Stimulated activated CD8-positive, alpha-beta memory T cell treated with anti-CD3 and anti-CD28 coated beads, Interleukin-12 subunit alpha, Interleukin-12 subunit beta, amount 100 ng/mL, for 24 hours (primary cell): ENCODE results near the gene MMAA.
"Not testable (repeated sequence)": the region's sequence is repeated elsewhere in the genome, so short reads cannot be mapped to it uniquely, and the experiment has no call there.

Experiments used
- DNase-seq: peaks from one replicate; pipeline ENCODE4 v3.0.0-alpha.2; 2020; ENCODE audit errors: extremely low read depth

The MMAA gene

DNA sequence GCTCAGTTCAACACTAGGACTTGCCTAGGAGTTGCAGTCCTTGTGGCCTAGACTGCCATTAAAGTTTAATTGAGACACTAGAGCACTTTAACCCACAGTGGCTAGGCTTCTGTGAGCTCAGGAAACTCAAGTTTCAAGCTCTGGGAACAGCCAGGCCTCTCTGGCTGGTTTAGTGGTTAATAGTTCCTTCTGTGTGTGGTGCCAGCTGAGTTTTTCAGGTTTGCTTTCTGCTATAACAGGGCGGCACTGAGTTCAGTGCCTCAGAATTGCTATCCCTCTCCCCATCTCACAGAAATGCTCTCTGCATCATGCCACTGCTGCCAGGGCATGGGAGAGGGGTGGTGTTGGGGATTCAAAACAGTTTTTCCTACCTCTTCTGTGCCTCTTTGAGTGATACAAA is 15.9 kb downstream of the MMAA start:
- DNase-seq: no peak

DNA sequence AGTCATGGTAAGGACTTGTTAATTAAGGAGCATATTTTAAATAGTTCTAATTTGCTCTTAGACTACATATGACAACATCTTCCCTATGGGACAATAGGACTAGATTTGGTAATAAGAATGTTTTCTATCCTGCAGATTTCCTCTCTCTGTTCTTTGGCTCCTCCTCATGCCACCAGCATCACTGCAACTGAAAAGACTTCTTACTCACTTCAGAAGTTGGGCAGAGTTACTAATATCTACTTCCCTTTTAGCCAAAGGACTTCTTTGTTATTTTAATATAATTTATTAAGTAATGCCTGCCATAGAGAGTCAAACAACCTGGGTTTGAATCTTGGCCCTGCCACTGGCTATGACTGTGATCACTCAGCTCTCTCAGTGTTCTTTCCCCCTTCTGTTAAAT is 16.4 kb downstream of the MMAA start:
- DNase-seq: no peak

DNA sequence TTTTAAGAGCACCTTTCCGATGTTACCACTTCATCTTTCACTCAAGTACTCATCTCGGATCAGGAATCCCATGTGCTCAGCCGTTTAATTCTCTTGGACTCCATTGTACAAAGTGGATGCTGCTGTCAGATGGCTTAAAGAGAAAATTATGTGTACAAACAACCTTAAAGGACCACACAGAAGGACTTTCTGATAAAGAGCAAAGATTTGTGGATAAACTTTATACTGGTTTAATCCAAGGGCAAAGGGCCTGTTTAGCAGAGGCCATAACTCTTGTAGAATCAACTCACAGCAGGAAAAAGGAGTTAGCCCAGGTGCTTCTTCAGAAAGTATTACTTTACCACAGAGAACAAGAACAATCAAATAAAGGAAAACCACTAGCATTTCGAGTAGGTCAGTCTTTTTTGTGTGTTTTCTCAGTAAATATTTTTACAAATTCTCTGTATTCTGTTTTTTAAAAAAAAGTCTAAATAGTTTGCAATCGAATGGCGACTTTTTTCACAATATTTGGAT is 20.1 kb downstream of the MMAA start:
- DNase-seq: no peak

DNA sequence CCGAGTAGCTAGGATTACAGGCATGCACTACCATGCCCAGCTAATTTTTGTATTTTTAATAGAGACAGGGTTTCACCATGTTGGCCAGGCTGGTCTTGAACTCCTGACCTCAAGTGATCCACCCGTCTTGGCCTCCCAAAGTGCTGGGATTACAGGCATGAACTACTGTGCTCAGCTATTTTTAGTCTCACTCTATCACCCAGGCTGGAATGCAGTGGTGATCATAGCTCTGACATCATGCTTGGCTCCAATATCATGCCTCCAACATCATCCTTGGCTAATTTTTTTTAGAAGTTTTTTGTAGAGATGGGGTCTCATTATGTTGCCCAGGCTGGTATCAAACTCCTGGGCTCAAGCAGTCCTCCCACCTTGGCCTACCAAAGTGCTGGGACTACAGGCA is 21.1 kb downstream of the MMAA start:
- DNase-seq: not testable (repeated sequence)

DNA sequence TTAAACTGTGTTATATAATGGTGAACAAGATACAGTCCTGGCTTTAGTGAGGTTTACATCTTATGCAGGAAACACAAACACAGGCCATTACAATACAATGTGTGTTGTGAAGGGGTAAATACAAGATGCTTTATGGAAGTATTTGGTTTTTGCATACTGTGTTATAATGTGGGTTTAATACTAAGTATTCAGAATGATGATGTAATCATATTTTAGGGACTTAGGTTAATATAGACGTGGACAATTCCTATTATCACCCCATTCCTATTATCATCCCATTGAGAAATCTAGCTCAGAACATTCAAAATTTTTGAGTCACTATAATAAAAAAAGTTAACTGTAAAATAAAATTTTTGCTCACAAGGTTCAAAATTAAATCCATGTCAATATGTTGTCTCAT is 24.1 kb downstream of the MMAA start:
- DNase-seq: no peak

DNA sequence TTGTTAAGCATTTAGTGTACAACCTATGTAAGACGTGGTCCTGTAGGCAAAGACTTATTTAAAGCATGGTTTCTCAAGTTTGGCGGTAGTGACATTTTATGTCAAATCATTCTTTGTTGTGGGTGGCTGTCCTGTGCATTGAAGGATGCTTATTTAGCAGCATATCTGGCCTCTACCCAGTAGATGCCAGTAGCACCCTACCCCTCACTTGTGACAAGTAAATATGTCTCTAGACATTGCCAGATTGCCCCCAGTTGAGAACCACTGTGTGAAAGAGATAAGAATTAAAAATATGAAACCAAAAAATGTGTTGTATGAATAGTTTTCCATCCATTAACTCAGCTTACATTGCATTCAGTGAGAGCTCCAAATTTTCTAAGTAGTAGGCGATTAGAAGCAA is 25.5 kb downstream of the MMAA start:
- DNase-seq: no peak

DNA sequence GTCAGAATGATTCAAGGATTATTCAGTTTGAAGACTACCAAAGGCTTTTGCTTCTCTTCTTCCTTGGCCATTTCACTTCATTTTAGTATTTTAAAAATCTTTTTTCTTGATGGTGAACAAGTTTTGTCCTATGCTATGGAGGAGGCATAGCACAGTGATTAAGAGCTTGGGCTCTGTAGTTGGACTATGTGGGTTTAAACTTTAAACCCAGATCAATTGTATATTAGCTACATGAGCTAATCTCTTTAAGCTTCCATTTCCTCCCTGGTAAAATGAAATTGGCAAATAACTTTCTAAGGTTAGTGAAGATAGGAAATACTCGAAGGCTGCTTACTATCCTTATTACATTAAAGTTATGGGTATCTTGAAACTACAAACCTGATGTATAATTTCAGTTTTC is 37.0 kb downstream of the MMAA start:
- DNase-seq: no peak

DNA sequence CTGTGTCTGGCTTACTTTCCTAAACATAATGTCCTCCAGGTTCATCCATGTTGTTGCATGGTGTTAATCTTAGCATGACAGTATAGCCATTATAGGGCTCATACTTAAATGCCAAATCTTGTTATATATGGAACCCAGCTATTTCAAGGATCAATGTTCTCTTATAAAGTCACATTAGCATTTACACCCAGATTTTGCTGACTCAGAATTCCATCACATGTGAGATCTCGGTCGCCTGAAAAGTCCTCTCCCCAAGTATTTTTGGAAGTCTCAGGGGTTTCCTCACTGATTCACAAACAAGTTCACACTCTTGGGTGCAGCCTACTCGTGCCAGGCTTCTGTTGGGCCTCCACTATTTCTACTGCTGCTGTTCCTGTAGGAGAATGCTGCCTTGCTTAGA is 40.9 kb downstream of the MMAA start:
- no peak for DNase-seq

DNA sequence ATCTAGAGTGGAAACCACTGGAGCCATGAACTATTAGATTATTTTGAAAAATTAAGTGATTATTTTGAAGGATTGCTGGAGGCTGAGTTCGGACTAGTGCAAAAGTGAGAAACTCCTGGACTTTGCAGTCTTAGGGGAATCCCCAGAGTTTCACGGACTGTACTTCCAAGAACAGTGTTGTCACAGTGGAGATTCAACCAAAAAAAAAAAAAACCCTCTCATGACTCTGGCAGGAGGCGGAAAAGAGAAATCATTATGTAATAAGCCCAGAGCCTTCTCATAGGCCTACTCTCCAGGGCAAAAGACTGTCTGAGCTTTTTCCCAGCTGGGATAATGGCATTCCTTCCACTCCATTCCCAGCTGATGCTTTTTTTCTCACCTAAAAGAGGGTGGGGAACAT is 44.0 kb downstream of the MMAA start:
- no peak for DNase-seq

DNA sequence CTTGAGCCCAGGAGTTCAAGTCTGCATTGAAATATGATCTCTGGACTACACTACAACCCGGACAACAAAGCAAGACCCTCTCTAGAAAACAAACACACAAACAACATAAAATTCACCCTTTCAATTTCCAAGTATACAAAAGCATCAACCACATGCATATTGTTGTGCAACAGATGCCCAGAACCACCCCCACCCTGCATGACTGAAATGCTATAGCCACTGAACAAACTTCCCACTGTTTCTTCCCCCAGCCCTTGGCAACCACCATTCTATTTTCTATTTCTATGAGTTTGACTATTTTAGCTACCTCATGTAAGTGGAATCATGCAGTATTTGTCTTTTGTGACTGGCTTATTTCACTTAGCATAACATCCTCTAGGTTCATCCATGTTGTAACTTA is 46.6 kb downstream of the MMAA start:
- DNase-seq: no peak

DNA sequence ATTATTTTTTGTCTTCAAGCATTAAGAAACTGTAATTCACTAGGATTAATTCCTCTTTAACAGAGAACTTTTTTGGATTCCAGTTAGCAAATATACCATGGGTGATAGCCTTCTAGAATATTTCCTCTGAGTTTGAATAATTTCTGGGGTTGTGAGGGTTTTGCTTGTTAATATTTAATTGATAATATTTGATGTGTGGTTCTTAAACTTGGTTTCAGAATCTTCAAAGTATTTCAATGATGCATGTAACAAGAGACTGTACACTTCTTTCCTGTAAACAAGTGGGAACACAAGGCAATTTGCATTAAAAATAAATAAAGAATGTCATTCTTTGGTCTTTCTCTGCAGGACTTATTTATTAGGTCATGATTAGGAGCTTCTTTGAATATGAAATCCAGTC is 51.2 kb downstream of the MMAA start:
- DNase-seq: no peak

DNA sequence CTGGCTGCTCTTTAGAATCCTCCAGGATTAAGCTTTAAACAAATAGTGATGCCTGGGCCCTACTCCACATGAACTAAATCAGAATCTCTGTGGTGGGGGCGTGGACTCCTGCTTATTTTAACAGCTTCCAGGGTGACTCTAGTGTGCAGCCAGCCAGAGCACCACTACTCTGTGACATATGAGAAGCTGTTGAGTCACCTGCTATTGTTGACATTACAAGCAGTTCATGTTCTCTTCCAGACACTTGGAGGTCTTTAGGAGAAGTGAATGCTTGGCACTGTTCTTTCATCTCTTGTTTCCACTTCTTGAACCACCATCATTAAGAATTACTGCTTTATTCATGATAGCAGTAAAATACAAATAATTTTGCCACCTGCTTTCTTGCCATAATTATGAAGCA is 60.3 kb downstream of the MMAA start:
- no peak for DNase-seq

DNA sequence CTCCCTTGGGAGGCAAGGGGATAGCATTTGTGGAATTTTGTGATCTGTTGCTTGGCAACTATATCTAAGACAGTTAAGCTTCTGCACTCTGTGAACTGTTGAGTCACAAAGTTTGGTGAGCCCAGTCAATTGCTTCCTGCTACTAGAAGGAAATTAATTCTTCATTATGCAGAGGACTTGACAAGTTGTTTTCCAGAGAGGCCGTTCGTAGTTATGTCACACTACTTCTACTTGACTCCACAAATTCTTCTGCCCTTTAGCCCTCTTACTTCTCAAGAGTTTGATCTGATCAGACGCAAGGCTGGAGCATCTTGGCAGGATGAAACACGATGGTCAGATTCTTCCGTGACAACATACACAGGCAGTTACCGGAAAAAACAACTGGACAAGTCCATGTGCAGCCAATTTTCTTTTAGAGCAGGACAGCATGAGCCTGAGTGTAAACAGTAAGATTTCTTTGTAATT is 60.8 kb downstream of the MMAA start, which contains the start of gene C4orf51:
Gene C4orf51 (plus strand): TSS at position 156 of the 465 bp plus-strand sequence. CDS start 58 bp downstream, at position 214.
- no peak for DNase-seq

DNA sequence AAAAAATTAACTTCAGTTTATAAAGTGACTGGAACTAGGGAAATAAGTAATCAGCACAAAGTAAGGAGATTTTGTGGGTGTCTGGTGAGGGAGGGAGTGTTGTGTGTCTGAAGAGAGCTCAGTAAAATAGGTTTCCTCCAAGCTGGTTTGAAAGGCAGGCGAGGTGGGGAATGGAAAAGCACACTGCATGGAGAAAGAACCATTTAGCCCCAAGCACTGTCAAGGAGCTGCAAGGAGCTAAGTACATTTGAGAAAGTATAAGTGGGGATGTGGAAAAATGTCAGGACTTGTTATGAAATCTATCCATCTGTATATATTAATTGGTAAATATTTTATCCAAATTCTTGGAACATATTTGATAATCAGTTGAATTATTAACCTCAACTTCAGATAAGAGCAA is 61.7 kb downstream of the MMAA start:
- DNase-seq: no peak

DNA sequence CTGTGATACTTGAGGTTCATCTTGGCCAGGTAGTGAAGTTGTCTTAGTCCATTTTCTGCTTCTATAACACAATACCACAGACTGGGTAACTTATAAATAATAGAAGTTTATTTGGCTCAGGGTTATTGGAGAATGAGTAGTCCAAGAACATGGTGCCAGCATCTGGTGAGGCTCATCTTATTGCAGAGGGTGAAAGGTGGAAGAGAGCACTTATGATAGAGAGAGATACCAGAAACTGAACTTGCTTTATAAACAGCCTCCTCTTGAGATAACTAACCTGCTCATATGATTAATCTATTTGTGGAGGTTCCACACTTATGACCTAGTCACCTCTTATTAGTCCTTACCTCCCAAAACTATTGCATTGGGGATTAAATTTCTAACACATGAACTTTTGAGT is 62.3 kb downstream of the MMAA start:
- DNase-seq: no peak

DNA sequence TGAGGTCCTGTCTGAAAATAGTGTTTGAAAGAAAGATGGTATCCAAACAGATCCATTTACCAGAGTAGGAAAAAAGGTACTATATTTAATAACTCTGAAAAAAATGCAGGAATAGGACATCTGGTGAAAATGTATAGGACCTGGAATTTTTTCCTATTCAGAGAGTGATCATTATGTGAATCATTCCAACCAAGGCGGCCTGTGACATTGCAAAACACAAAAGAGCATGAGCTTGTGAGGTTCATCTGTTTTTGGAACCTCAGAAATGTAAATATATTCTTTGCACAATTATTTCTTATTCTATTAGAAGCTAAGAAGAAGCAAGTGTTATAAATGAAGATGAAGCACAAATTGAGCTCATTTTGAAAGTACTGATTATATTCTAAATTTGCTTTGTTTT is 62.8 kb downstream of the MMAA start:
- DNase-seq: no peak

DNA sequence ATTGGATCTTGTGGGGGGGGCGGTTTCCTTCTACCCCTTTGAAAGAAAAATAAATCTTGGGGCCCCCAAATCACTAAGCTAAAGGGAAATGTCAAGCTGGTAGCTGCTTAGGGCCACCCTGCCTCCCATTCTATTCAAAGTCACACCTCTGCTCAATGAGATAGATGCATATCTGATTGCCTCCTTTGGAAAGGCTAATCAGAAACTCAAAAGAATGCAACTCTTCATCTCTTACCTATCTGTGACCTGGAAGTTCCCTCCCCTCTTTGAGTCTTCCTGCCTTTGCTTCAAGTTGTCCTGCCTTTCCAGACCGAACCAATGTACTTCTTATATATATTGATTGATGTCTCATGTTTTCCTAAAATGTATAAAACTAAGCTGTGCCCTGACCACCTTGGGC is 67.8 kb downstream of the MMAA start:
- no peak for DNase-seq

DNA sequence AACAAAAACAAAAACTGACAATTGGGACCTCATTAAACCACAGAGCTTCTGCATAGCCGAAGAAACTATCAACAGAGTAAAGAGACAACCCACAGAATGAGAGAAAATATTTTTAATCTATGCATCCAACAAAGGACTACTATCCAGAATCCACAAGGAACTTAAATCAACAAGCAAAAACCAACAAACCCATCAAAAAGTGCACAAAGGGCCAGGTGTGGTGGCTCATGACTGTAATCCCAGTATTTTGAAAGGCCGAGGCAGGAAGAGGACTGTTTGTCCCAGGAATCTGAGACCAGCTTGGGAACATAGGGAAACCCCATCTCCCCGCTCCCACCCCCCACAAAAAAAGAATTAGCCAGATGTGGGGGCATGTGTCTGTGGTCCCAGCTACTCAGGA is 71.4 kb downstream of the MMAA start:
- no peak for DNase-seq

DNA sequence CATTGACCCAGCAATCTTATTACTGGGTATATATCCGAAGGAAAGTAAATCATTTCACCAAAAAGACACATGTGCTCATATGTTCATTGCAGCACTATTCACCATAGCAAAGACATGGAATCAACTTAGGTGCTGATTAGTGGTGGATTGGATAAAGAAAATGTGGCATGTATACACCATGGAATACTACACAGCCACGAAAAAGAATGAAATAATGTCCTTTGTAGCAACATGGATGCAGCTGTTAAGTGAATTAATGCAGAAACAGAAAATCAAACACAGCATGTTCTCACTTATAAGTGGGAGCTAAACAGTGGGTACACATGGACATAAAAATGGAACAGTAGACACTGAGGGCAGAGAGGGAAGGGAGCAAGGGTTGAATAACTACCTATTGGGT is 72.2 kb downstream of the MMAA start:
- DNase-seq: not testable (repeated sequence)

DNA sequence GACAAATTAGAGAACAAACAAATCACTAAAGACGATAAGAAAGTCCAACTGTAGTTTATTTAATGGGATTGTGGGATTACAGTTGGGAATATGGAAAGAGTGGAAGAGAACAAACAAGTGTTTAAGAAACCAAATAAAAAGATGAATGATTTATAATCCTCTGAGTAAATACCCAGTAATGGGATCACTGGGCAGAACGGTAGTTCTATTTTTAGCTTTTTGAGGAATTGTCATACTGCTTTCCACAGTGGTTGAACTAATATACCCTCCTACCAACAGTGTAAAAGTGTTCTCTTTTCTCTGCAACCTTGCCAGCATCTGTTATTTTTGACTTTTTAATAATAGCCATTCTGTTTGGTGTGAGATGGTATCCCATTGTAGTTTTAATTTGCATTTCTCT is 75.7 kb downstream of the MMAA start:
- no peak for DNase-seq

DNA sequence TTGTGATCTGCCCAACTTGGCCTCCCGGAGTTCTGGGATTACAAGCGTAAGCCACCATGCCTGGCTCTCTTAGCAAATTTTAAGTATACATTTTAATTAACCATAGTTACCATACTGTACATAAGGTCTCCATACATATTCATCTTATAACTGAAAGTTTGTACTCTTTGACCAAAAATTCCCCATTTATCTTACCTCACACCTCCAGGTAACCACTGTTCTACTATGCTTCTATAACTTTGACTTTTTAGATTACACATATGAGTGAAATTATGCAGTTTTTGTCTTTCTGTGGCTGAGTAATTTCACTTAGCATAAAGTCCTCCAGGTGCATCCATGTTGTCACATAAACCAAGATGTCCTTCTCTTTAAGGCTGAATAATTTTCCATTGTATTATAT is 78.1 kb downstream of the MMAA start:
- DNase-seq: no peak

DNA sequence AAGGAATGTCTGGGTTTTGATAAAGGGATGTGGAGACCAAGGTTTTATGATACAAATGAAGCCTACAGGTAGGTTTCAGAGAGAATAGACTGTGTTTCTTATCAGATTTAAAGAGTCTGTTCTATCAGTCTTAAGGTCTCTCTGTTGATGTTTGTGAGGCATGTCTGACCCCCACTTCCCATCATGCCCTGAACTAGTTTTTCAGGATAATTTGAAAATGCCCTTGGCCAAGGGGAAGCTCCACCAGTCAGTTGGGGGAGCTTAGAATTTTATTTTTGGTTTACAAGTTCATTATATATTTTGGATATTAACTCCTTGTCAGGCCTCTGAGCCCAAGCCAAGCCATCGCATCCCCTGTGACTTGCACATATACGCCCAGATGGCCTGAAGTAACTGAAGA is 79.3 kb downstream of the MMAA start:
- no peak for DNase-seq

DNA sequence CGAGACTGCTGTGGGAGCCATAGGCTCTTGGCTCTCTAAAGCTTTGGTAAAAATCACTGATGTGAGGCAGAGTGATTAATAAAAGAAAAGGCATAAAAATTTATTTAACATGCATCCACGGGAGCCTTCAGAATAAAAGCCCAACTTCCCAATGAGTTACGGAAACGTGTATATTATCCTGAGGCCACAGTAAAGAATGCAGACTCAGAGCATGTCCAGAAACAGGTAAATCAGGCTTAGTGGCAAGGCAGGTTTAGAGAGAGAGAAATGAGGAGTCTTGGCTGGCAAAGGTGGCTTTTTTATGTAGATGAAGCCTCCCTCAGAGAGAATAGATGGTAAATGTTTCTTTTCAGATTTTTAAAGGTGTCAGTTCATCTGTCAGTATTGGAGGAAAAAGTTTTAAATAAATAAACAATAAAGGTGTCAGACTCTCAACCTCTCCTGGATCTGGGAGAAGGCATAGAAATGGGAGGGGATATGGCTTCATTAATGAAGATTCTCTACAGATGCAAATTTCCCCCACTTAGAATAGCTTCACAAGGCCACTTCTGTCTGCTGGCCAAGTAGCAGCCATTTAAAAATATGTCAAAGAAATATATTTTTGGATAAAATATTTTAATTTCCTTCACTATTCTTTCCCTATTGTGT is 84.8 kb downstream of the MMAA start:
- DNase-seq: no peak

DNA sequence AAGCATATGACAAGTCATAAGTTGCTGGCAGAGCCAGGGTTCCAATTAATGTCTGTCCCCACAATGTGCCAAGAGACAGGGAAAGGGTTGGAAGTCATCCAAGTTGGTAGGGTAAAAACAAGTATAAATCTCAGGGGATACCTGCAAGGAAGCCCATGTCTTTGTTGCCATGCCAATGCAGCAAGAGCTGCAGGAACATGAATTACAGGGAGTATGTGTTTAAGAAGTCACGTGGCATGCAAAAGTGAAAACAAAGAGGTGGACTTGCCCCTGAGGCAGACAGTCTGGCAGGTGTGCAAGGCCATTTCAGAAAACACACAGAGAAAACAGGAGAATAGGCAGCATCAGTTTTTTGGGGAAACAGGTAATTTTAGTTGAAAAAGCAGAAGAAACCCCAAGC is 90.2 kb downstream of the MMAA start:
- DNase-seq: no peak
